Measurements from ENCODE around the gene LCOR. TPM values are rescaled to one million over a fixed set of nuclear protein-coding genes. Genes with fewer than 3 reads are reported as not detected.
"Not testable (repeated sequence)": the region's sequence is repeated elsewhere in the genome, so short reads cannot be mapped to it uniquely, and the experiment has no call there.

Gene LCOR
- total and polyA plus RNA-seq, 4 donors = 2.4 to 38.9 (median 19.5) TPM

DNA sequence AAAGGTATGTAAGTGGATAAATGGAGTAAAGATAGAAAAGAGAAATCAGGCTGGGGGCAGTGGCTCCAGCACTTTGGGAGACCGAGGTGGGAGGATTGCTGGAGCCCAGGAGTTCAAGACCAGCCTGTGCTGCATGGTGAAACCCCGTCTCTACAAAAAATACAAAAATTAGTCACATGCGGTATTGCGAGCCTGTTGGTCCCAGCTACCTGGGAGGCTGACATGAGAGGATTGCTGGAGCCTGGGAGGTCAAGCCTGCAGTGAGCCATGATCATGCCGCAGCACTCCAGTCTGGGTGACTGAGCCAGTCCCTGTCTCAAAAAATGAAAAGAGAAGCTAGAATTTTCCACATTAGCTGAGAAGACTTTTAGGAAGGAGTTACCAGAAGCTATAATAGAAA lies 14.8 kb downstream of the LCOR start:
- WGBS, 2 donors = 96 to 97% methylated on average over 5 of the region's 5 CpGs
- ATAC-seq (ENCODE audit: low FRiP score) (no peak), DNase-seq (no peak)
- H3K9me3 ChIP-seq (ENCODE audit: control insufficient read depth, low read length) = no peaks in the 10 kb centered on the region
- H3K36me3 ChIP-seq (ENCODE audit: control insufficient read depth in 1 of 2, insufficient read depth in 2 of 2, low read length in 1 of 2) = no peaks in the 10 kb centered on the region
- intact Hi-C loops (cut with DNase I) = loop anchor here in 1 of 2 donors (10.0 kb wide), 1 partner anchor 68 kb away; no protein-coding TSS in a partner anchor
- H3K27ac ChIP-seq (ENCODE audit: low read depth in 1 of 2, low read length in 2 of 2) = no peak overlapping the region
- H3K4me1 ChIP-seq (ENCODE audit: control insufficient read depth in 1 of 2, insufficient read depth in 2 of 2, low read length in 2 of 2) = peaks cover 0 to 3% of the 10 kb centered on the region in 2 donors
- no peak overlapping the region for H3K4me3 ChIP-seq (ENCODE audit: low read length in 2 of 2)
- H3K27me3 ChIP-seq (ENCODE audit: control insufficient read depth in 1 of 2, insufficient read depth in 2 of 2, low read length in 1 of 2) = no peaks in the 10 kb centered on the region

DNA sequence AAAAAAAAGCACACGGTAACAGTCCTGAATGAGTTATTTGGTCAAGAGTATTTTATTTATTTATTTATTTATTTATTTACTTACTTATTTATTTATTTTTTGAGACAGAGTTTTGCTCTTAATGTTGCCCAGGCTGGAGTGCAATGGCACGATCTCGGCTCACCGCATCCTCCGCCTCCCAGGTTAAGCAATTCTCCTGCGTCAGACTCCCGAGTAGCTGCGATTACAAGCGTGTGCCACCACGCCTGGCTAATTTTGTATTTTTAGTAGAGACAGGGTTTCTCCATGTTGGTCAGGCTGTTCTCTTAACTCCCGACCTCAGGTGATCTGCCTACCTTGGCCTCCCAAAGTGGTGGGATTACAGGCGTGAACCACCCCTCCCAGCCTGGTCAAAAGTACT lies 15.3 kb downstream of the LCOR start:
- intact Hi-C loops (cut with DNase I) = loop anchor here in 1 of 2 donors (10.0 kb wide), 1 partner anchor 67 kb away; no protein-coding TSS in a partner anchor
- not testable (repeated sequence) for DNase-seq; ATAC-seq (ENCODE audit: low FRiP score); H3K4me1 ChIP-seq (ENCODE audit: control insufficient read depth in 1 of 2, insufficient read depth in 2 of 2, low read length in 2 of 2); H3K36me3 ChIP-seq (ENCODE audit: control insufficient read depth in 1 of 2, insufficient read depth in 2 of 2, low read length in 1 of 2); H3K4me3 ChIP-seq (ENCODE audit: low read length in 2 of 2); H3K27me3 ChIP-seq (ENCODE audit: control insufficient read depth in 1 of 2, insufficient read depth in 2 of 2, low read length in 1 of 2); H3K27ac ChIP-seq (ENCODE audit: low read depth in 1 of 2, low read length in 2 of 2); H3K9me3 ChIP-seq (ENCODE audit: control insufficient read depth, low read length)
- WGBS, 2 donors = 90 to 94% methylated on average over 12 of the region's 12 CpGs

DNA sequence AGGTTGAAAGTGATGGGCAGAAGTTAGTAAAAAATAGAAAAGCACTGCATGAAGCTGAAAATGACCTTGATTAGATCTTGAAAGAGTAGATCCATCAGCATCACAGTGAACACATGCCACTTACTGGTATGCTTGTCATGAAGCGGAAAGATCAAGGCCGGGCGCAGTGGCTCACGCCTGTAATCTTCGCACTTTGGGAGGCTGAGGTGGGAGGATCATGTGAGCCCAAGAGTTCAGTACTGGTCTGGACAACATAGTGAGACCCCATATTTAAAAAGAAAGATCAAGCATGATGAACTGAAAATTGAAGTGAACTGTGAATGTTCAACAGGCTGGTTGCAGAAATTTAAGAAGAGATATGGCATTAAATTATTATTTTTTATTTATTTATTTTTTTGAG lies 18.0 kb downstream of the LCOR start:
- Histone ChIP-seq H3K27ac (ENCODE audit: low read depth in 1 of 2, low read length in 2 of 2) (no peak overlapping the region), H3K4me3 (ENCODE audit: low read length in 2 of 2) (no peak overlapping the region), H3K4me1 (ENCODE audit: control insufficient read depth in 1 of 2, insufficient read depth in 2 of 2, low read length in 2 of 2) (peaks cover 0 to 3% of the 10 kb centered on the region in 2 donors), H3K36me3 (ENCODE audit: control insufficient read depth in 1 of 2, insufficient read depth in 2 of 2, low read length in 1 of 2) (no peaks in the 10 kb centered on the region), H3K27me3 (ENCODE audit: control insufficient read depth in 1 of 2, insufficient read depth in 2 of 2, low read length in 1 of 2) (no peaks in the 10 kb centered on the region), H3K9me3 (ENCODE audit: control insufficient read depth, low read length) (no peaks in the 10 kb centered on the region)
- intact Hi-C loops (cut with DNase I) = no loop called here
- 97 to 98% methylated on average over 5 of the region's 5 CpGs for WGBS, 2 donors
- DNase-seq = no peak
- no peak for ATAC-seq (ENCODE audit: low FRiP score)

DNA sequence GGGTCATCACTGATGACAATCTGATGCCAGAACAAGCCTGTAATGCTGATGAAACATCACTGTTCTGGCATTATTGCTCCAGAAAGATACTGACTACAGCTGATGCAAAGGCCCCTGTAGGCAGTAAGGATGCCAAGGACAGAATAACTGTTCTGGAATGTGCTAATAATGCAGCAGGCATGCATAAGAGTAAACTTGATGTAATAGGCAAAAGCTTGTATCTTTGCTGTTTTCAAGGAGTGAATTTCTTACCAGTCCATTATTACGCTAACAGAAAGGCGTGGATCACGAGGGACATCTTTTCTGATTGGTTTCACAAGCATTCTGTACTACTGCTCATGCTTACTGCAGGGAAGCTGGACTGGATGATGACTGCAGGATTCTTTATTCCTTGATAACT lies 18.7 kb downstream of the LCOR start:
- no peak for ATAC-seq (ENCODE audit: low FRiP score)
- WGBS, 2 donors = 58 to 66% methylated on average over 3 of the region's 3 CpGs
- DNase-seq = no peak

DNA sequence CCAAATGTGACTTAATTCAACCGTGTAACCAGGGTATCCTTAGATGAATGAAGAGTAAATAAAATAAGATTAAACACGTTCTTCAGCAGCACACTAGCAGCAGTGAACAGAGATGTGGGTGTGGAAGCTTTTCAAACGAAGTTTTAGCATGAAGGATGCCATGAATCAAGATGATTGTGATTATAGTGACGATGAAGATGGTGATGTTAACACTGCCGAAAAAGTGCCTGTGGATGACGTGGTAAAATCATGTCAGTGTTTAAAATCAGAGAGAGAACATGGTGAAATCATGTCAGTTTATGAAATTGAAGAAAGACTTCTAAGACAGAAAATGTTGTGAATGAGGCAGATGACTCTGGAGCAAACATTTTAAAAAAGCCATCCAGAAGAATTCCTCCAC lies 19.2 kb downstream of the LCOR start:
- no peaks in the 10 kb centered on the region for H3K36me3 ChIP-seq (ENCODE audit: control insufficient read depth in 1 of 2, insufficient read depth in 2 of 2, low read length in 1 of 2)
- H3K4me3 ChIP-seq (ENCODE audit: low read length in 2 of 2) = no peak overlapping the region
- no peak for DNase-seq
- H3K4me1 ChIP-seq (ENCODE audit: control insufficient read depth in 1 of 2, insufficient read depth in 2 of 2, low read length in 2 of 2) = peaks cover 0 to 3% of the 10 kb centered on the region in 2 donors
- ATAC-seq (ENCODE audit: low FRiP score) = no peak
- H3K27me3 ChIP-seq (ENCODE audit: control insufficient read depth in 1 of 2, insufficient read depth in 2 of 2, low read length in 1 of 2) = no peaks in the 10 kb centered on the region
- H3K9me3 ChIP-seq (ENCODE audit: control insufficient read depth, low read length) = no peaks in the 10 kb centered on the region
- intact Hi-C loops (cut with DNase I) = no loop called here
- H3K27ac ChIP-seq (ENCODE audit: low read depth in 1 of 2, low read length in 2 of 2) = no peak overlapping the region
- WGBS, 2 donors = 47 to 52% methylated on average over 6 of the region's 6 CpGs

More for the DNA sequence above, 18.7 kb downstream of the LCOR start:
- Histone ChIP-seq H3K4me3 (ENCODE audit: low read length in 2 of 2) (no peak overlapping the region), H3K4me1 (ENCODE audit: control insufficient read depth in 1 of 2, insufficient read depth in 2 of 2, low read length in 2 of 2) (peaks cover 0 to 3% of the 10 kb centered on the region in 2 donors), H3K27me3 (ENCODE audit: control insufficient read depth in 1 of 2, insufficient read depth in 2 of 2, low read length in 1 of 2) (no peaks in the 10 kb centered on the region), H3K36me3 (ENCODE audit: control insufficient read depth in 1 of 2, insufficient read depth in 2 of 2, low read length in 1 of 2) (no peaks in the 10 kb centered on the region), H3K9me3 (ENCODE audit: control insufficient read depth, low read length) (no peaks in the 10 kb centered on the region), H3K27ac (ENCODE audit: low read depth in 1 of 2, low read length in 2 of 2) (no peak overlapping the region)
- intact Hi-C loops (cut with DNase I) = no loop called here

DNA sequence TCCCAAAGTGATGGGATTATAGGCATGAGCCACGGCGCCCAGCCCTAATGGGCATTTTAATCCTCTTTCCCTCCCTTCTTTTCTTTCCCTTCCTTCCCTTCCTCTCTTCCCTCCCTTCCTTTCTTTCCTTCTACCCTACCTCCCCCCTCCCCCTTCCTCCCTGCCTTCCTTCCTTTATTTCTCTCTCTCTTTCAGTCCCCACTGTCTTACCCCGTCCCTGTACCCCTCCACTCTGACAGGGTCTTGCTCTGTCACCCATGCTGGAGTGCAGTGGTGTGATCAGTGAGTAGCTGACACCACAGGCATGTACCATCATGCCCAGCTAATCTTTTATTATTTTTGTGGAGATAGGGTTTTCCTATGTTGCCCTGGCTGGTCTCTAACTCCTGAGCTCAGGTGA lies 24.2 kb downstream of the LCOR start:
- no peaks in the 10 kb centered on the region for H3K9me3 ChIP-seq (ENCODE audit: control insufficient read depth, low read length)
- no peak for ATAC-seq (ENCODE audit: low FRiP score)
- no peaks in the 10 kb centered on the region for H3K4me1 ChIP-seq (ENCODE audit: control insufficient read depth in 1 of 2, insufficient read depth in 2 of 2, low read length in 2 of 2)
- no peak overlapping the region for H3K27ac ChIP-seq (ENCODE audit: low read depth in 1 of 2, low read length in 2 of 2)
- no peaks in the 10 kb centered on the region for H3K36me3 ChIP-seq (ENCODE audit: control insufficient read depth in 1 of 2, insufficient read depth in 2 of 2, low read length in 1 of 2)
- no peak overlapping the region for H3K4me3 ChIP-seq (ENCODE audit: low read length in 2 of 2)
- intact Hi-C loops (cut with DNase I) = no loop called here
- H3K27me3 ChIP-seq (ENCODE audit: control insufficient read depth in 1 of 2, insufficient read depth in 2 of 2, low read length in 1 of 2) = no peaks in the 10 kb centered on the region
- 95% methylated on average over 3 of the region's 3 CpGs for WGBS, 2 donors
- DNase-seq = no peak

DNA sequence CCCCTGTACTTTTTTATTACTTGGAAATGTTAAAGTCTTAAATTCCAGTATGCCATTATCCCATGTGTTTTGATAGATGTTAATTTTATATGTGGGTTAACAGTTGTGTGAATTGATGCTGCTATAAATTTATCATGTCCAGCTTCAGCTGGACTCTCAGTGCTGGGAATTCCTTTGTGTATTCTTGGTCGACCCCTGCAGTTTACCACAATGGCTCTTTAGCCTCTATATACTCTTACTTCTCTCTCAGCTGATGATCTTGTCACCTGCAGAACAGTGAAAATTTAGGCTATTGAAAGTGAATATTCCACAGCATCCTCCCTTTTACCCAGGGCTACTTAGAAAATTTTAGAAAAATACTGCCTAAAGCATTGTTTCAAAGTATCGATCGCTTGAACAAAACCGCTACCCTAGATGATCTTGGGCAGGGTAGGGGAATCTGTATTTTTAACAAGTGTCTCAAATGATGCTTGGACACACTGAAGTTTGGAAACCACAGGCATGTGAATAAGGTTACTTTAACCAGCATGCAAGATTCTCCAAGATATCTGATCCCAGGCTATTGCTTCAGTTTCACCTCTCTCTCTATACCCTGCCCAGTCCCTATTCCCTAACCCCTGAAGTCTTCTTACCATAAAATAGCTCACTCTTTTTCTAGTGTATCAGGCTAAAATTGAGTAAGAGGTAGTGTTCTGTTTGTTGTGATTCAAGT lies 25.4 kb downstream of the LCOR start:
- ATAC-seq (ENCODE audit: low FRiP score) (no peak), DNase-seq (no peak)
- WGBS, 2 donors = 94 to 96% methylated on average over 4 of the region's 4 CpGs
- no peak overlapping the region for H3K27ac ChIP-seq (ENCODE audit: low read depth in 1 of 2, low read length in 2 of 2)
- intact Hi-C loops (cut with DNase I) = no loop called here
- no peaks in the 10 kb centered on the region for H3K9me3 ChIP-seq (ENCODE audit: control insufficient read depth, low read length)
- H3K4me3 ChIP-seq (ENCODE audit: low read length in 2 of 2) = no peak overlapping the region
- H3K36me3 ChIP-seq (ENCODE audit: control insufficient read depth in 1 of 2, insufficient read depth in 2 of 2, low read length in 1 of 2) = no peaks in the 10 kb centered on the region
- H3K4me1 ChIP-seq (ENCODE audit: control insufficient read depth in 1 of 2, insufficient read depth in 2 of 2, low read length in 2 of 2) = no peaks in the 10 kb centered on the region
- no peaks in the 10 kb centered on the region for H3K27me3 ChIP-seq (ENCODE audit: control insufficient read depth in 1 of 2, insufficient read depth in 2 of 2, low read length in 1 of 2)

DNA sequence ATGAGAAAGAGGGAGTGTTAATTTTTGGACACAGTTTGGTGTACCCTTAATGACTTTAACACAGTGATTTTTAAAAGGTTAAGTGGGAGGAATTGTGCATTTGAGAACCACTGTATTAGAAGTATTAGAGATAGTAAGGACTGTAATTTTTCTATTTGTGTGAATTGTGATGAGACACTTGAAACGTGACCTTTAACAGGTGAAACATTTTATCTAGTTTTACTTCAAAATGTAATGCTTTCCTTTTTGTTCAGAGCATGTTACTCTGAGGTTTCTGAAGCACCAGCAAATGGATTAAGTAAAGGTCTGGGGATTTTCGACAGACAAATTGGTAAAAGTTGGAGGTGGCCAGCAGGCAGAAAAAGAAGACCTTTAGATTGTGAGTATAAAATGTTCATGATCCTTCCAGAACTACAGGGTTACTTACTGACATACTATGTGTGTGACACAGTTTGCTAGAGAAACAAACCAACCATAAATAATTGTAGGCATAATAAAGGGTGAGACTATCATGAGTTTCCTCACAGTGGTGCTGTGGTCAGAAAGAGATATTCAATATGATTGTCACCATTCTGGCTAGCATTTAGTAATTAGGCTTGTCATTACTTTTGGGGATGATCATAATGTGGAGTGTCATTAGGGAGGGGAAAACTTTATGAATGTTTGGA lies 26.1 kb downstream of the LCOR start:
- Histone ChIP-seq H3K27me3 (ENCODE audit: control insufficient read depth in 1 of 2, insufficient read depth in 2 of 2, low read length in 1 of 2) (no peaks in the 10 kb centered on the region), H3K9me3 (ENCODE audit: control insufficient read depth, low read length) (no peaks in the 10 kb centered on the region), H3K4me3 (ENCODE audit: low read length in 2 of 2) (no peak overlapping the region), H3K27ac (ENCODE audit: low read depth in 1 of 2, low read length in 2 of 2) (no peak overlapping the region), H3K4me1 (ENCODE audit: control insufficient read depth in 1 of 2, insufficient read depth in 2 of 2, low read length in 2 of 2) (no peaks in the 10 kb centered on the region), H3K36me3 (ENCODE audit: control insufficient read depth in 1 of 2, insufficient read depth in 2 of 2, low read length in 1 of 2) (no peaks in the 10 kb centered on the region)
- intact Hi-C loops (cut with DNase I) = no loop called here
- 74 to 75% methylated on average over 2 of the region's 2 CpGs for whole genome bisulfite sequencing, 2 donors
- DNase-seq = no peak
- ATAC-seq (ENCODE audit: low FRiP score) = no peak

DNA sequence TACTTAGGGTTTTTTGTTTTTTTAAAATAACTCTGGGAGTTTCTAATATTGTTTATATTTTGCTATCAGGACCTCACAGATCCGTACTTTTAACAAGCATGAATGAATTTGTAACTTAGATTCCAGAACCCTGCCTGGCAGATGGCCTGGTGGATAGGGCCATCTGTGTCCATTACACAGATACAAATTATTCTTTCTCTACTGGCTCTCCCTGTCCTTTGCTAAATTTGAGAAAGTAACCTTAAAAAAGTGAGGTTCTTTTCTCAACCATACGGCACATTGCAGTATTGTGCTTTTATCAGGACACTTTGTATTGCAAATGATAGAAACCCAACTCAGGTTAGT lies 26.6 kb downstream of the LCOR start:
- ATAC-seq (ENCODE audit: low FRiP score) (no peak), DNase-seq (no peak)
- Histone ChIP-seq H3K27ac (ENCODE audit: low read depth in 1 of 2, low read length in 2 of 2) (no peak overlapping the region), H3K4me1 (ENCODE audit: control insufficient read depth in 1 of 2, insufficient read depth in 2 of 2, low read length in 2 of 2) (no peaks in the 10 kb centered on the region), H3K4me3 (ENCODE audit: low read length in 2 of 2) (no peak overlapping the region), H3K9me3 (ENCODE audit: control insufficient read depth, low read length) (no peaks in the 10 kb centered on the region), H3K27me3 (ENCODE audit: control insufficient read depth in 1 of 2, insufficient read depth in 2 of 2, low read length in 1 of 2) (no peaks in the 10 kb centered on the region), H3K36me3 (ENCODE audit: control insufficient read depth in 1 of 2, insufficient read depth in 2 of 2, low read length in 1 of 2) (no peaks in the 10 kb centered on the region)
- intact Hi-C loops (cut with DNase I) = no loop called here
- 57 to 63% methylated on average over 2 of the region's 2 CpGs for WGBS, 2 donors
